Erythroblast (primary cell): ENCODE data around the gene IFNK.

Source experiments
- DNase-seq, 2 experiments: peaks; one replicate each; lab custom pipeline; 2025; lab: John Stamatoyannopoulos, UW
- GATA1 ChIP-seq: IDR thresholded peaks from 2 replicates; pipeline ENCODE4 v1.6.1; 2011; ENCODE audit warnings: low read depth, mild to moderate bottlenecking, control low read depth, low read length, moderate library complexity
- POLR2A ChIP-seq: IDR thresholded peaks from 2 replicates; pipeline ENCODE4 v1.6.1; 2011; ENCODE audit warnings: mild to moderate bottlenecking, low read length

Gene IFNK

GRCh38 chr9:27520986-27521385 lies 3.1 kb upstream of the IFNK start:
- TF ChIP-seq POLR2A: no peak
- TF ChIP-seq GATA1: no peak
- no peak for DNase-seq

GRCh38 chr9:27523141-27523540 lies 949 bp upstream of the IFNK start:
- DNase-seq: no peak
- TF ChIP-seq POLR2A (no peak), GATA1 (no peak)

- TF ChIP-seq GATA1 (no peak), POLR2A (no peak)
- DNase-seq: peak in 1 of 2 experiments; percentile 27
Measured at GRCh38 chr9:27527702-27528075, 3.6 kb downstream of the IFNK start.

GRCh38 chr9:27528076-27528885 lies 4.2 kb downstream of the IFNK start:
- DNase-seq: peak; percentile 75
- TF ChIP-seq POLR2A: peak; percentile 43
- TF ChIP-seq GATA1: no peak

GRCh38 chr9:27528886-27529315 lies 4.8 kb downstream of the IFNK start:
- no peak for TF ChIP-seq POLR2A
- no peak for TF ChIP-seq GATA1

DNA sequence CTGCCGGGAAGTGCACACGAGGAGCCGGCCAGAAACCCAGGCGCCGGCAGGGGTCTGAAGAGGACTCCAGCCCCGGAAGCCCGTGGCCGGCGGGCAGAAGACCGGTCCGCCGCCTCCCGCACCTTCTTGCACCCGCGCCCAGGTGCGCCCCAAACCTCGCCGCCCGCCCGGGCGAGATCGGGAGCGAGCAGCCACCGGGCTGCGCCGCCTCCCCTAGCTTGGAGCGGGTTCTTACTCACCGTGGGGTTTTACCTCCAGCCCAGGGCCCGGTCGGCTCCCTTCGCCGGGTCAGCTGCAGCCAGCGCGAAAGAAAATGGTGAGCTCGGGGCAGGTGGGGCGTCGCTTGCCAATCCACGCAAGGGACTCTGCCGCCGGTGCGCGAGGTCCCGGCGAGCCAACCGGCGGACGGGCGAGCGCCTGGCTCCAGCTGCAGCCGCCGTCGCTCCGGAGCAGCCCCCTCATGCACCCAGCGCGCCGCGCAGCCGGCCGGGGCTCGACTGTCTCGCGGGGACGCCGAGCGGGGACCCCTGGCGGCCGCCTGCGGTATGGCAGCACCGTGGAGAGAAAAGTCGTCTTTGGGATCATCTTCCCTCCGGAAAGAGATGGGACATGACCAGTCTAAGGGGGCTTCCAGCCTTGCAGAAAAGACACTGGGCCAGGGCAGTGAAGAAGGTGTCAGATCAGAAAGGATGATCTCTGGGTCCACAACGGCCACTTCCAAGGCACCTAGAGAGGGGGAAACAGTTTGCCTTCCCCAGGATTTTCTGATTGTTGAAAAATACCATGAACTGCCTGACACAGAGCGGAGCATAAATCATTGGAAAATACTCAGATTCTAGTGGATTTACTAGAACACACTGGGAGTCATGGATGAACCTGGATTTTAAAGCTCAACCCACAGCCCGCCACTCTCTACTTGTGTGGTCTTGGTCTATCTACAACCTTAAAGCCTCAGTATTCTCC lies 5.5 kb downstream of the IFNK start, which contains the start of gene MOB3B:
Gene MOB3B, minus strand, starts transcription at position 499 of the 963 bp plus-strand sequence. CDS start 74,264 bp downstream, outside the sequence.
- no peak for TF ChIP-seq POLR2A
- no peak for TF ChIP-seq GATA1
- peak; percentile 79 to 87 for DNase-seq

More at GRCh38 chr9:27528886-27529315, 4.8 kb downstream of the IFNK start:
- DNase-seq: peak; percentile 70 to 72

DNA sequence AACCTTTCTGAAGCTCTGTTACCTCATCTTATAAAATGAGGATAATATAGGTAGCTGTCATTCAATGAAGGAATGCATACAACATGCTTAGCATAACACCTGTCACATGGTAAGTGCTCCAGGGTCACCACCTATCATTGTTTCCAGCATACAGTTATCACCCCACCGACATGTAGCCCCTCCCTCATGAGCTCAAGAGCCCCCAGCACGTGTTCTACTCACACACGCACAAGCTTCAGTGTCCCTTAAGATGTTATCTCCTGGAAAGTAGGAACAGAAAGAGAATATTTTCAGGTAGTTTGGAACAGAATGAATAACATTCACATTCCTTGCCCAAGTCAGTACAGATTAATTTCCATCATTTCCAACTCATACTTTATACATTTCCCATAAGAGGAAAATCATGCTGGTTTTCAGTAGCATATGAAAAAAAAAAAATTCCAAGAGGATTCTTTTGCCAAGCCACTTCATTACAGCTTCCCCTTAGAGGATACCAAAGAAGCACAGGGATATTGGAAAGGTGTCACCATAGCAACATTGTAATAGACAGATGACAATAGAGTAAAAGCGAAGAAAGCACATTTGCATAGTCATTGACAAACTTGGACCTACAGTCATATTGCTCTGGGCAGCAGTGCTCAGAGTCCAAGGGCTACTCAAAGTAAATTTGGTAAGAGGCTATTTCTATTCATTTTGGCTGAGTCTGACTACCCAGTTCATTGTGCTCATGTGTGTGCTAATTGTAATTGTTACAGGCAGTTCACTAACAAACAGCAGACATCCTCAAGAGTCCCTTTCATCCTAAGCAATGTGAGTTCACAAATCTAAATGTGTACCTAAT lies 7.0 kb downstream of the IFNK start:
- peak in 1 of 2 experiments; percentile 7 for DNase-seq
- TF ChIP-seq POLR2A (peak; percentile 18), GATA1 (no peak)

GRCh38 chr9:27532046-27532445 lies 8.0 kb downstream of the IFNK start:
- TF ChIP-seq GATA1 (no peak), POLR2A (no peak)
- no peak for DNase-seq

- TF ChIP-seq POLR2A (no peak), GATA1 (no peak)
- DNase-seq: no peak
Measured at GRCh38 chr9:27533311-27533710, 9.2 kb downstream of the IFNK start.

- no peak for TF ChIP-seq GATA1
- TF ChIP-seq POLR2A: no peak
- DNase-seq: no peak
Measured at GRCh38 chr9:27534131-27534530, 10.0 kb downstream of the IFNK start.

DNA sequence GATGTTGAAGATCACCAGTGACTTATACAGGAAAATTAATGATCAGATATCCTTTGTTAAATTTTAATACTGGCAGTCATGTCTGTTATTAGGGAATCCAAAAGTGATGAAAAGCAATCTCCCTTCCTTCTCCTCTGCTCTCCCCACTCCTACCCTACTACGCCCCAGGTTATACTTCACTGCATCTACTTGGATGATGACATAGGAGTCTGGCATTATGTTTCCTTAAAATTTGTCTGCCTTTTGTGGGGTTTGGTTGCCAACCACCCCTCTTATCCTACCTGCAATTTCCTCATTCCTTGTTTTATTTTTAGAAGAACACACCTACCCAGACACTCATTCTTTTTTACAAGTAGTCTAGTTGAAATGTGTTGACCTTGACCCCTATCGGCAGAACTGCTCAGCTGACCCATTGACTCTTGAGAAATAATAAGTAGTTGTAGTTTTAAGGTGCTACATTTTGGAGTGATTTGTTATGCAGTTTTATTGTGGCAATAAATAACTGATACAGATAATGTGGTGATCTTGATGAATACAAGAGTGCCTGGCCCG lies 10.6 kb downstream of the IFNK start:
- TF ChIP-seq POLR2A (no peak), GATA1 (no peak)
- DNase-seq: no peak

GRCh38 chr9:27535701-27536118 lies 11.6 kb downstream of the IFNK start:
- DNase-seq: peak; percentile 8 to 20
- TF ChIP-seq GATA1 (no peak), POLR2A (no peak)
